GM18909 (cell line): ENCODE data around the gene UXS1.
A peak's percentile ranks its signal among the peaks of the same experiment; 100 is the strongest.

Source experiments
- ATAC-seq: cut with Tn5 transposase; IDR thresholded peaks from one replicate; pipeline ENCODE4 v1.9.1; 2021; ENCODE audit warnings: mild to moderate bottlenecking; ENCODE audit not compliant: unreplicated experiment, poor library complexity

The UXS1 gene

DNA sequence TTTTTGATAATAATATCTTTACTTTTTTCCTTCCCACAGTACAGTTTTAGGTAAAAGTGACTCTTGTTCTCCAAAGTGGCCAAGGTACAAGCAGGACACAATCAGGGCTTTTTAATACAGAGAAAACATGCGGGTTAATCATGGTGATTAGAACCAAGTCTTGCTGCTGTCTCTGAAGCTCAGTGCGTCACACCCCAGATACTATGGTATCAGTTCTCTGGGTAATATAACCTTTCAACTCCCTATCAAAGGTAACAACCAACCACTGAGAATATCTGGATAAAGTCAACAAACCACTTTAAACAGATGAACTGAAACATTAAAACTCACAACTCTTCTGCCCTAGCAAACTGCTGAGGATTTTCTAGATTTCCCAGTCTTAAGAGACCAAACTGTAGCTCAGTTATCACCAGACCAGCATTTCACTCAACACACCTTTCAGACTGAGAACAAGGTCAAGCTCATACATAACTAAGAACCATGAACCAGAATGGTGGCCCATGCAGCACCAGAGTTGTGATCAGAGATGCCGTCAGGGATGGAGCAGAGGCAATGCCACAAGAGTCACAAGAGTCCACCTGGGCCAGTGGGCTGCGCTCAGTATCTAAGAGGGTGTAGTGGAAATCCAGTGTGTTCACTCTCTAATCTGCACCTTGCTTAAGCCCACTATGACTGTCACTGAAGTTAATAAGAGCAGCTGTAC, 103.0 kb downstream of the UXS1 start:
- no peak for ATAC-seq

DNA sequence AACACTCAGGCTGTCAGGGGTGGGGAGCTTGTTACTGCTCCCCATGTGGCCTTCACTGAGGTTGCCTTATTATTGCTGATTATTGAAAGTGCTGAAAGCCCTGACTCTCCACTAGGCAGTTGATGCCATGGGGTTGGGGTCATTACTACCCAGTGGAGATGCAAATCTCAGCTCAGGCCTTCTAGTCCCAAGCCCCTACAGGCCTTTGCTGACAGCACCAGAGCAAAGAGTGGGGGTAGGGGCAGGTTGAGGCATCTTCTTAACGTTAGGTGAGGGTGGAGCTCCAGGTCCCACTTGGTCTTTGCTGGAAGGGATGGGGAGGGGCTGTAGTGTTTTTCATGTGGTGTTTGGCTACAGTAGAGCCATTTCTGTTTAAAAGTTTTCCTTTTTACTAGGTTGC, 104.5 kb downstream of the UXS1 start:
- no peak for ATAC-seq

DNA sequence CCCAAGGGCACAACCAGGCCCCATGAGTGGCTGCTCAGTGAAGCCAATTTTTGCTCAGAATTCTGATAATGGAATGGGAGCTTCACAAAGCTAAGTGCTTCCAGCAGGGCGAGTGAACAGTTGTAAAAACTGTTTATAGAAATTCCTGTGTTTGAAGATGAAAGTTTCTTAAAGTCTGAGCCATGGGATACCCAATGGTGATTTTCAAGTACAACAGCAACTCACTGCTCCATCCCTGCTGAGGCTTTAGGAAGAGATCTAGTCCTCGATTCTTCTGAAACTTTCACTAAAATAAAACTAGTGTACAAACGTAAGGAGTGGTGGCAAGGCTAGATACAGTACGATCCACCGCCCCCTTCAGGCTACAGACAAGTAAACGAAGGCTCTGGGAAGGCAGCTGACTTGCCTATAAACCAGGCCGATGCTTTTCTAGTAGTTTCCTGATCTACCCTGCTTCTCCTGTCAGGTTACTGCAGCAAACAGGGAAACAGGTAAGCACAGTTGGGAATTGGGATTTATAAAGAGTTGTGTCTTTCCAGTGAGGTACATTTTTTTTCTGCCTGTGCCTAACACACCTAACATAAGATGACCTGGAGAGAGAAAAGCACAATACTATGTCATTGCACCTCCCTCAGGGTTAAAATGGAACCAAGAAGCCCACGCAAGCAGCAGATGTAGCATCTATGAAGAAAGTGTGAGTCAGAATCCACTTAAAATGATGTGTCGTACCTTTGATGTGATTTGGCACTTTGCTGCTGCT, 108.7 kb downstream of the UXS1 start:
- ATAC-seq, result peak; percentile 63

DNA sequence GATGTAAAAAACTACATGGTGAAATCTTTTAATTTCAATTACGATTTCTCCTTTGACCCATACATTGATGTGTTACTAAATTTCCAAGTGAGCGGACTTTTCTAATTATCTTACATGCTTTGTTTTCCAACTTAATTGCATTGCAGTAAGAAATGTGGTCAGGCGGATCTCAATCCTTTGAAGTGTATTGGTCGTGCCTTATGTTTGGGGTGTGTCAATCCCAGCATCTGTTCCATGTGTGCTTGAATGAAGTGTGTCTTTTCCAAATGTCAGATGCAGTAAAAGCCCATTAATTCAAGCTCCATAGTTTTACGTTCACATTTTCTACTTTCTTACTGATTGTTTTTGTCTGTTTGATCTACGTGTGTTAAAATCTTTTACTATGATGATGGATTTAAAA, 113.1 kb downstream of the UXS1 start:
- ATAC-seq, result no peak

DNA sequence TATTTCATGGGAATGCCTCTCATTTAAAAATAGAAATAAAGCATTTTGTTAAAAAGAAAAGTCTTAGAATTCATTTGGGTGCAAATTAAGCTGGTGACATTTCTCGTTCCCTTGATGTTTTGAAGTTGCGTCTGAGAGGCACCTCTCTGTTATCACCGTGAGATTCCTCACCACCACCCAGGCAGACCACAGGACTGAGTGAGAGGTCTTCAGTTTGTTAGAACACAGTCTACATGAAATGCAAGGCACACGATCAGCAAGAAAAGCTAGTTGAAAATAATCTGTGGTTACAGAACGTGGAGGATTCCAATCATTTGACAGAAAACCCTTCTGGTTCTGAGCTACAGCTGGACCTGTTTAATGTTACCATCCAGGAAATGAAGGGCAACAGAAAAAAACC, 116.0 kb downstream of the UXS1 start:
- no peak for ATAC-seq

DNA sequence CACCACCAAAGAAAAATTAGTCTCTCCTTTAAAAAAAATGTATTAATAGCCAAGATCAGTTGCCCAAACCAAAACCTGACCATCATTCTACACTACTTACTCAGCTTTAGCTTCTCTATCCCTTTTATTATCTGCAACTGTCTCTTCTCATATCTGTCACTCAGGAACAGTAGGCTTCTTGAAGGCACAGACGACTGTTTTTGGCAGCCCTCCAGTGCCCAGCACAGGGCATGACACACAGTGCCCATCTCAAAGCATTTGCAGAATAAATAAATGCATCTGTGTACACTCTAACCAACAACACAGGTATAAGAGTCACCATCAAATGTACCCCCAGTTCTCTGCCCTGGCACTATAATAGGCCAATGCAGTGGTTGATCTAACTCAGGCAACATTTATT, 117.2 kb downstream of the UXS1 start:
- no peak for ATAC-seq

DNA sequence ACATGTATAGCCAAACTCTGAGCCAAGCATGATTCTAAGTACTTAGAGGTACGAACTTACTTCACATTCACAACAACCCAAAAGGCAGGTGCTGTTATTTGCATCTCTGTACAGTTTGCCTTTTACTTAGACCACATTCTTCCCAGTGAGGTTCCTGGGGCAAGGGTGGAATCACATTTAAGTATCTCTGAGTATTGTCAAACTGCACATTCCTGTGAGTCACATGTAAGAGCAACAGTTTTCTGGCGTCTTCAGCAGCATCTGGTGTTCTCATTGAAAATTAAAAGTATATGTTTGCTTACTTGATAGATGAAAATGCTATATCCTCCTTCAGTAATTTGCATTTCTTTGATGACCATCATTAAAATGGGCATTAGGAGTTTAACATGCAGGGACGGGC, 119.1 kb downstream of the UXS1 start:
- no peak for ATAC-seq

DNA sequence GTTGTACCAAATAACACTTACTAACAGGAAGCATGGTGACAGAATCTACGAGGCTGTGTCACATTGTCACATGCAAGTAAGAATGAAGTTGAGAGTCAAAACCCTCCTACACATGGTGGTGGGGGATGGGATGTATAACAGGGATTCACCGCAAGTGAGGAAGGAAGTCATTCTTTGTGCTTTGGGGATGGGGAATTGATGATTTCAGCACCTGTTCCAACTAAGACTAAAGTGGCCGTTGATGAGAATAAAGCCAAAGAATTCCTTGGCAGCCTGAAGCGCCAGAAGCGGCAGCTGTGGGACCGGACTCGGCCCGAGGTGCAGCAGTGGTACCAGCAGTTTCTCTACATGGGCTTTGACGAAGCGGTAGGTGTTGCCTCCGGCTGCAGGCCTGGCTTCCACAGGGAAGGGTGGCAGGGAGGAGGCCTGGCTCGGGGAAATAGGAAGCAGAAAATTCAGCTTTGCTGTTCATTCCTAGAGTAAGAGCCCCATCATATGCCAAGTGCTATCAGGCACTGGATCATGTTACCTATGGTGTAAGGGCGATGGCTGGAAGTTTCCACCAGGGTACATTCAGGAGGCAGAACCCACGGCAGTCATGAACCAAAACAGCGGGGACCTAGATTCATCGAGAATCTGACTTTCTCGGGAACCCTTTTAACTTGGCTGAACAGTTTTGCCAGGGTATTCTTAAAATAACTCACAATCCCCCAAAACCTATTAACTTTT, 120.3 kb downstream of the UXS1 start:
- no peak for ATAC-seq

DNA sequence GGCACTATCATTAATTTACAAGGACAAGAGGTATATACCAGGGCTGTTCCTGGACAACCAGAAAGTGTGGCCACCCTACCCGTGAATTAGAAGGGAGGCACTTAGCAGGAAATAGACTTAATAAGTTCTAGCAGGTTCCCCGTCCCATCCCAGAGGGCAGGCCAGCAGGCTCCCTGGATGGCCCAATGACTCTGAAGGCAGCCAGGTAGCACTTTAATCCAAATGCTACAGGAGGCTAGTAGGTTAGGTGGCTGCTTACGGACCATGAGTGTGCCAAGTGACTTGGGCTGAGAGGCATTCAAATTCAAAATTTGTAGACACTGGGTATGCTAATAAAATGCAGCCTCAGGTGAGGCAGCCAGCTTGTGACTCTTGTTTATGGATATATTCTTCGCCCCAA, 123.9 kb downstream of the UXS1 start:
- ATAC-seq, result no peak

DNA sequence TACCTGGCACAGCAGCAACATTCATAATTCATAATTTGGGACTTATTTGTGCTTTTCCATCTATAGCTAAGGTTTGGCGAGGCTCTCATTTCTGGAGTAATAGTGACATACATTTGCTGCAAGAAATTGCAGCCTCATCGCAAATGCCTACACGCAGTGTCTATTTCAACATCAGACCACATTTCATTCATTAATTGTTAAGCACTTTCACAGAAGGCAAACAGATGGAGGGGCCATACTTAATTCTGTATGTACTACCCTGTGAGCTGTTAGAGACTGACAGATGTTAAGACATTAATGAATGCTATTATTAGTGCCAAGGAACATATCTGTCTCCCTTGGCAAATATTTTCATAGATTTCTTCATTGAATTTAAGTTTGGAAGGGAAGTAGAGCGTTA, 125.7 kb downstream of the UXS1 start:
- no peak for ATAC-seq

DNA sequence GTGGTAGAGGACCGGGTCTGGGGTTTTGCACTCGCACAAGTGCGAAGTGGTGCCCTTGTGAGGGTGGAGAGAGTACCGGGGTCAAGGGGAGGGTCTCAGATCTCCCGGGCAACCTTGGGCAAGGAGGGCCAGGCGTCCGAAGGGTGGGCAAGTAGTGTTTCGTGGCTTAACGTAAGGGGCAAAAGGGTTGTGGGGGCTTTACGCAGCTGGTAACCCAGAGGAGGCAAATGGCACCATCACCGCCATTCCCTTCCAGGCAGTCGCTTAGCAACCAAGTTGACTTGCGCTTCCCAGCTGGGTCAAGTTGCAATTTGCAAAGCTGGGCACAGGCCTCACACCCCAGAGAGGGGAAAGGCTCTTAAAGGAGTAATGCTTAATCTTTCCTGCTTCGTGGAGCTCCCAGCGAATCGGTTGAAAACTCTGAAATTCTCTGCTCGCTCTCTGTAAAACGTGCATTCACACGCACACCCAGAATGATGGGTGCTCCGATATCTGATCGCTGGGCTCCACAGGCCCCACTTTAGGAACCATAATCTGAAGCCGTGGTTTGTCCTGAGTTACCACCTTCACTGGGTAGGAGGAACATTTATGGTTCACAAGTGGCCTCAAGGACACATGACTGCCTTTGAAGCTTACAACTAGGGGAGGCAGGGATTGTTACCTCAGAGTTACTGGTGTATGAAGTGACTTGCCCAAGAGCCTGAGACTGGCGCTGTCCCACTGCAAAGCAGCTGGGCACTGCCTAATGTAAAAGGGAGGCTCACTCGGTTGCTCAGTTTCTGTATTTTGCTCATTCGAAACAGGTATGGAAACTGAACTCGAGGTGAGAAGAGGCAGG, 127.9 kb downstream of the UXS1 start:
- ATAC-seq, result no peak

DNA sequence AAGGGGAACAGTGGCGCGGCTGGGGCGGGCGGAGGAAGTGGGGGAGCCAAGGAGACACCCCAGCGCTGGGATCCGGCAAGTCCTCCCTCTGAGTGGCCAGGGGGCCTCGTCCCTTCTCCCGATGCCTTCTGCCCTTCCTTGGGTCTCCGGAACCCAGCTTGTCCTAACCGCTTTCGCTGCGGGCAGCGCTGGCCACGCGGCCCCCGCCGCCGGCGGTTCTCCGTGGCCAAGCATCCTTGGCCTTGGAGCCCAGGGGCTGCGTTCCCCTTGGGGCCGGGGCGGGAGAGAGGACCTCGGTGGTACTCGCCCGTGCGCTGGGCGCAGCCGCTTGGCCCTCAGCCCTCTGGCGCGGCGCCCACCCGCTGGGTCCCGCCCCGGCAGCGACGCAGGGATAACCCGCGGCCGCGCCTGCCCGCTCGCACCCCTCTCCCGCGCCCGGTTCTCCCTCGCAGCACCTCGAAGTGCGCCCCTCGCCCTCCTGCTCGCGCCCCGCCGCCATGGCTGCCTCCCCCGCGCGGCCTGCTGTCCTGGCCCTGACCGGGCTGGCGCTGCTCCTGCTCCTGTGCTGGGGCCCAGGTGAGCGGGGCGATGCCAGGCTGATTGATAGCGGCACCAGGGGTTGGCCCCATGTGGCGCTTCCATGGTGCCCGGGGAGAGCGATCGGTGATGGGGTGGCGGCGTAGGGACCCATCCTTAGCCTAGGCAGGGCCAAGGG, 128.7 kb downstream of the UXS1 start:
- ATAC-seq, result no peak

DNA sequence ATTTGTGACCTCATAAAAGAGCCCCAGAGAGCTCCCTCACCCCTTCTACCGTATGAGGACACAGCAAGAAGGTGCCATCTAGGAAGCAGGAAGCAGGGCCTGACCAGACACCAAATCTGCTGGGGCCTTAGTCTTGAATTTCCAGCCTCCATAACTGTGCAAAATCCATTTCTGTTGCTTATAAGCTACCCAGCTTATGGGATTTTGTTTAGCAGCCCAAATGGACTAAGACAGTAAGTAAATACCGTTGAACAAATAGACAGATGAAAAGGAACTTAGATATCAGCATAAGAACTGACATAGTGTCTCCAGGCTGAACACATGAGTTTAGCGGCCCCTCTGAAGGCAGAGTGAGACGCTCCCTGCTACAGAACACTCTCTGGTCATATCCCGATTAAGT, 130.9 kb downstream of the UXS1 start:
- no peak for ATAC-seq

DNA sequence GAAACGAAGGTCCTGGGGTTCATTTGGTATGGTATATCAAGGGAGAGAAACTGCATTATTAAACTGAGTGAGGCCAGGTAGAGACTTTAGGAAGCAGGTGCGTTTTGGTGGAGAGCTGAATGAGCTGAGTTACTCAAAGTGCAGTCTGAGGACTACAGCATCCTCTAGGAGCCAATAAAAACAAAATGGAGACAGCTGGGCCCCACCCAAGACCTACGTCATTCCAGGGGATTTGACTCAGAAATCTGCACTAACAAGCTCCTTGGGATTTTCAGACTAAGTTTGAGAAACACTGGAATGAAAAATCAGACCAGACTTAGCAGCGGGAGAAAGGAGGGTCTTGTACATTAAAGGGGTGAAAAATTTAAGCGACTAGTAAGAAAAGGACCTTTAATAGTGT, 131.5 kb downstream of the UXS1 start:
- no peak for ATAC-seq

DNA sequence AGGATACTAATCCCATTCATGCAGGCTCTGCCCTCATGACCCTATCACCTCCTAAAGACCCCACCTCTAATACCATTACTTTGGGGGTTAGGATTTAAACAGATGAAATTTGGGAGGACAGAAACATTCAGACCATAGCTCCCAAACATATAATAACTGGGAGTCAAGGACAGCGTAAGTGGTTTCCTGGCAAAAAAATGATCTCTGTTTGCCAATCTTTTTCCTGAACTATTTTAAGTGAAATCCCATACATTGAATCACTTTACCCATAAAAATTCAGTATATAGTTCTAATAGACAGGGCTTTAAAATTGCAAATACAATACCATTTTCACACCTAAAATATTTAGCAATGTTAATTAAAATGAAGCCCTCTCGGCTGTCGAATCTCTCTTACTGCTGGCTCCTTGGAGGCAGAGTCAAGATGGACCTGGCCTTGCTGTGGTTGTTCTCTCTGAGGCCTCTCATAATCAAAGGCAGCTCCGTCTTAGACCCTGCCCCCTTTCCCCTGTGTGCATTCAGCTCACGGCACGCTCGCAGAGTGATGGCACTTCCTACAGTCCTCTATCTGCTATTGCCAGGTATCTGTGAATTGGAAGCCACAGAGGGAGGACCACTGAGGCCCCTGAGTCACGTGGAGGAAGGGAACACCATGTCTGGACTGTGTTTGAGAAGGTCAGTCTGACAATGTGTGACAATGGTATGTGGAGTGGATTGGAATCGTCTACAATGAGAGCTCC, 132.3 kb downstream of the UXS1 start:
- ATAC-seq, result no peak

DNA sequence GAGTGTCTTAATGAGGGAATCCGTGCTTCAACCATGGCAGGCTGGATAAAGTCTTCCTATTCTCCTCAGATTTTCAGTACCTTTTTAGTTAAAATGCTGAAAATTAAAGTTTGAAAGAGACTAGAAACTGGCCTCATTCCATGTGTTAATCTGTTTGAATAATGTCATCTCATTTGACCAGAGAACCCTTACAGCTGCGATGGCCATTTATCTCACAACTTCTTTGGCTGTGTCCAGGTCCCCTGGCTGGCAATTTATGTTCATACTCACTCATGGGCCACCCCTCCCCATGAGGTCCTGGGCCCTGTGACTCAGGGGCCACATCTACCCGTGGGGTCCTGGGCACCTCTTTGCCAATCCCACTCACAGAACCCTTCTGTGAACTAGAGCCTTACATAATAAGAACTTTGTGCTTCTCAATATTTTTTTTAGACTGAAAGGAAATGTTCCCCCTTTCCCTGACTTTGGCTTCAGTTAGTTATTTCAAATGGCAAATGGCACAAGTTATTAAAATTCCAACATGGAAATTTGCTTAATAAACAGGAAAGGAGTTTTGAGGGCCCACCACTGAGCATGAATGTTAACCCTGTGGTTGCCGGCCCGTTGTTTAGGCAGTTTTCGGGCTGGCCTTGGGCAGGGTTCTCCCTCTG, 134.6 kb downstream of the UXS1 start:
- no peak for ATAC-seq

DNA sequence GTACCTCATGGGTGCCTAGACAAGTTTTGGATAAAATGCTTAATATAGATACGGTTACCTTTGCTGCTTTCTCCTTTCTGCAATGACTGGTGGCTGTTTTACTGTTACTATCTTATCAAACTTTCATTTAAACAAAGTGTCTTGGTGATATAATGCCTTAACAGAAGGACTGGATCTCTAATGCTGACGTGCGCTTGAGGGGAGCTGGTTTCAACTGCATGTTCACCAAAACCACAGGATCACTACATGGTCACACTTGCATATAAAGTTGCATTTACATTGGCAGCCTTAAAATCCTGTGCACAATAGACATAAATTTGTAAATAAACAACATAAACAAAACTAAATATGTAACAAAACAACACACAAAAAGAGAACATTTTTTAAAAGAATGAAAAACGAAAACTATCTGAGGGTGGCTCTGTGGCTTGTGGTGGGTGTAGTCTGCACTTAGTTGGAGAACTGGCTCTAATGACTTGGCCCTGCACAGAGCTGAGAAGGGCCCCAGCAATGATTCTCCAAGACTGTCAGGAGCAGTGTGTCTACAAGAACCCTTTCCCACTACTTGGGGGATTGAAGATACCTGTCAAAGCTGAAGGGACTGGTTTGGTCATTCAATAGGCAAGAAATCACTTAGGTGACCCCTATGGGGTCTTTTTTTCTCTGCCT, 135.5 kb downstream of the UXS1 start:
- ATAC-seq, result no peak

DNA sequence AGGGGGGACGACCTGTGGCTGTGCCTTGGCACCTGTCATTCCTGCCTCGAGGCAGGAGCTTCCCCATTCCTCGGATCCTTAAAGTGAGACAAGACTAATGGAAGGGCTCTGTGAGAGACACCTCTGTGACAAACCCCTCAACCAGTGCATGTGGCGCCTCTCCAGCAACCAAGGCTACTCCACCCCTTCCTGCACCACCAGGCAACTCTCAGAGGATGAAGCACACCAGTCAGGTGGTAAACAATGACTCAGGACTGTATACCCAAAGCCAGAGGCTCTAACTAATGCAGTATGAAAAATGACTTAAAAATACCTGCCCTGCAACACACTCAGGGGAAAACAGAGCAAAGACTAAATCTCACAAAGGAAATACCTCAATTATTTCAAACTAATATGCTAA, 136.9 kb downstream of the UXS1 start:
- no peak for ATAC-seq
